ENCODE measurements around the gene SEMA6B.

Gene SEMA6B

GRCh38 chr19:4510435-4511255 is 48.8 kb downstream of the SEMA6B start:
- no peak for DNase-seq (ENCODE audit: low read depth, low spot score)

GRCh38 chr19:4508698-4509097 is 50.8 kb downstream of the SEMA6B start:
- DNase-seq (ENCODE audit: low read depth, low spot score), result no peak

- DNase-seq (ENCODE audit: low read depth, low spot score), result no peak
Observed at GRCh38 chr19:4507804-4508203, 51.7 kb downstream of the SEMA6B start.

GRCh38 chr19:4507150-4507452 is 52.4 kb downstream of the SEMA6B start:
- DNase-seq (ENCODE audit: low read depth, low spot score), result no peak

- DNase-seq (ENCODE audit: low read depth, low spot score), result no peak
Observed at GRCh38 chr19:4506449-4507149, 52.9 kb downstream of the SEMA6B start.

GRCh38 chr19:4505570-4506448 is 53.7 kb downstream of the SEMA6B start:
- DNase-seq (ENCODE audit: low read depth, low spot score), result no peak

GRCh38 chr19:4504891-4505569 is 54.5 kb downstream of the SEMA6B start:
- no peak for DNase-seq (ENCODE audit: low read depth, low spot score)

GRCh38 chr19:4504297-4504701 is 55.2 kb downstream of the SEMA6B start:
- DNase-seq (ENCODE audit: low read depth, low spot score), result no peak

- no peak for DNase-seq (ENCODE audit: low read depth, low spot score)
Observed at GRCh38 chr19:4503825-4504170, 55.7 kb downstream of the SEMA6B start.

- no peak for DNase-seq (ENCODE audit: low read depth, low spot score)
Observed at GRCh38 chr19:4503132-4503824, 56.2 kb downstream of the SEMA6B start.

- DNase-seq (ENCODE audit: low read depth, low spot score), result no peak
Observed at GRCh38 chr19:4502282-4503131, 57.0 kb downstream of the SEMA6B start.

GRCh38 chr19:4501691-4502090 is 57.8 kb downstream of the SEMA6B start:
- no peak for DNase-seq (ENCODE audit: low read depth, low spot score)

GRCh38 chr19:4500841-4501591 is 58.5 kb downstream of the SEMA6B start:
- DNase-seq (ENCODE audit: low read depth, low spot score), result no peak

GRCh38 chr19:4499855-4500254 is 59.6 kb downstream of the SEMA6B start:
- DNase-seq (ENCODE audit: low read depth, low spot score), result no peak

- no peak for DNase-seq (ENCODE audit: low read depth, low spot score)
Observed at GRCh38 chr19:4499318-4499717, 60.2 kb downstream of the SEMA6B start.

GRCh38 chr19:4498694-4499093 is 60.8 kb downstream of the SEMA6B start:
- DNase-seq (ENCODE audit: low read depth, low spot score), result no peak

- no peak for DNase-seq (ENCODE audit: low read depth, low spot score)
Observed at GRCh38 chr19:4497770-4498389, 61.6 kb downstream of the SEMA6B start.

GRCh38 chr19:4496304-4496703 is 63.2 kb downstream of the SEMA6B start:
- DNase-seq (ENCODE audit: low read depth, low spot score), result no peak

GRCh38 chr19:4495471-4495870 is 64.0 kb downstream of the SEMA6B start:
- DNase-seq (ENCODE audit: low read depth, low spot score), result no peak

All from activated naive CD8-positive, alpha-beta T cell treated with anti-CD3 and anti-CD28 coated beads, Interleukin-2, amount 50 U/mL, for 16 hours (primary cell).